HUES64 (cell line): ENCODE measurements around the gene UBL3. TPM values are rescaled to one million over a fixed set of nuclear protein-coding genes. Genes with fewer than 3 reads are reported as not detected.
A peak's percentile ranks its signal among the peaks of the same experiment; 100 is the strongest.

Source experiments
- H3K27ac ChIP-seq: 2 replicates; pipeline ENCODE4 v1.7.0; 2013; ENCODE audit warnings: low read depth, low read length, inconsistent platforms
- H3K27me3 ChIP-seq: 2 replicates; pipeline ENCODE4 v1.6.1; 2013; ENCODE audit warnings: mild to moderate bottlenecking, low read length; ENCODE audit not compliant: insufficient read depth
- H3K36me3 ChIP-seq: 2 replicates; pipeline ENCODE4 v1.6.1; 2013; ENCODE audit warnings: mild to moderate bottlenecking, low read length; ENCODE audit not compliant: insufficient read depth
- H3K4me1 ChIP-seq: 2 replicates; pipeline ENCODE4 v1.6.1; 2013; ENCODE audit warnings: mild to moderate bottlenecking, low read length, moderate library complexity; ENCODE audit not compliant: insufficient read depth
- H3K4me3 ChIP-seq: 2 replicates; pipeline ENCODE4 v1.5.1; 2013; ENCODE audit warnings: mild to moderate bottlenecking, low read length, moderate library complexity
- H3K9ac ChIP-seq: 2 replicates; pipeline ENCODE4 v1.6.1; 2013; ENCODE audit warnings: mild to moderate bottlenecking, low read depth, low read length
- H3K9me3 ChIP-seq: 2 replicates; pipeline ENCODE4 v1.6.1; 2013; ENCODE audit warnings: low read depth, low read length; ENCODE audit not compliant: insufficient read depth
- WGBS: fragments of 150-250, 120-280 bp; methylation state at CpG from one replicate; pipeline ENCODE4 v1.1.7; 2013; ENCODE audit warnings: missing lambda C conversion rate; 5-methylcytosine and 5-hydroxymethylcytosine counted together
- polyA plus RNA-seq, 2 experiments: library from polyadenylated mRNA; stranded (reverse); fragments of 50-300 nt; gene quantifications; one replicate each; pipeline ENCODE4 v1.2.3, GENCODE V29; 2013

The UBL3 gene
- 19.0 TPM for polyA plus RNA-seq (2013, experiment 1 of 2)
- polyA plus RNA-seq (2013, experiment 2 of 2), result 19.6 TPM

- H3K27me3 ChIP-seq, result no peaks in the 10 kb centered on the region
- peak within 1 kb of the TSS; percentile 77 for H3K9ac ChIP-seq
- H3K4me3 ChIP-seq, result peak within 1 kb of the TSS; percentile 96
- H3K4me1 ChIP-seq, result peaks cover 28% of the 10 kb centered on the region
- no peaks in the 10 kb centered on the region for H3K36me3 ChIP-seq
- H3K27ac ChIP-seq, result peak within 1 kb of the TSS; percentile 94
- no peaks in the 10 kb centered on the region for H3K9me3 ChIP-seq
- under 1% methylated on average over 64 of the region's 64 CpGs for WGBS
Measured at GRCh38 chr13:29850213-29850898, at the start of gene UBL3. TSS of gene UBL3 (minus strand) at chr13:29850617. CDS start at chr13:29849538, 1,079 bp downstream.

- Histone ChIP-seq H3K27ac (no peak overlapping the region), H3K4me3 (no peak overlapping the region), H3K27me3 (no peaks in the 10 kb centered on the region), H3K9ac (no peak overlapping the region), H3K36me3 (no peaks in the 10 kb centered on the region), H3K4me1 (no peaks in the 10 kb centered on the region), H3K9me3 (no peaks in the 10 kb centered on the region)
- 90% methylated on average over 4 of the region's 4 CpGs for WGBS
Measured at GRCh38 chr13:29897102-29897501, 46.7 kb upstream of the UBL3 start.

GRCh38 chr13:29893438-29893837 lies 43.0 kb upstream of the UBL3 start:
- H3K9ac ChIP-seq, result no peak overlapping the region
- H3K4me3 ChIP-seq, result no peak overlapping the region
- no peaks in the 10 kb centered on the region for H3K36me3 ChIP-seq
- no peaks in the 10 kb centered on the region for H3K9me3 ChIP-seq
- H3K4me1 ChIP-seq, result no peaks in the 10 kb centered on the region
- H3K27me3 ChIP-seq, result no peaks in the 10 kb centered on the region
- H3K27ac ChIP-seq, result no peak overlapping the region

GRCh38 chr13:29892151-29892550 lies 41.7 kb upstream of the UBL3 start:
- H3K27me3 ChIP-seq, result no peaks in the 10 kb centered on the region
- H3K9me3 ChIP-seq, result no peaks in the 10 kb centered on the region
- no peaks in the 10 kb centered on the region for H3K36me3 ChIP-seq
- 71% methylated on average over 10 of the region's 10 CpGs for WGBS
- H3K4me3 ChIP-seq, result no peak overlapping the region
- H3K27ac ChIP-seq, result no peak overlapping the region
- no peak overlapping the region for H3K9ac ChIP-seq
- peaks cover 12% of the 10 kb centered on the region; the same call in 1 of the 2 replicates for H3K4me1 ChIP-seq

GRCh38 chr13:29889111-29889510 lies 38.7 kb upstream of the UBL3 start:
- Histone ChIP-seq H3K9me3 (no peaks in the 10 kb centered on the region), H3K9ac (no peak overlapping the region), H3K36me3 (no peaks in the 10 kb centered on the region), H3K4me1 (peaks cover 35% of the 10 kb centered on the region), H3K27ac (no peak overlapping the region), H3K4me3 (no peak overlapping the region), H3K27me3 (no peaks in the 10 kb centered on the region)
- 100% methylated on average over 3 of the region's 3 CpGs for WGBS

- no peak overlapping the region for H3K4me3 ChIP-seq
- no peaks in the 10 kb centered on the region for H3K27me3 ChIP-seq
- 76% methylated on average over 4 of the region's 4 CpGs for WGBS
- H3K9me3 ChIP-seq, result no peaks in the 10 kb centered on the region
- no peak overlapping the region for H3K9ac ChIP-seq
- H3K36me3 ChIP-seq, result no peaks in the 10 kb centered on the region
- H3K27ac ChIP-seq, result no peak overlapping the region
- peaks cover 37% of the 10 kb centered on the region for H3K4me1 ChIP-seq
Measured at GRCh38 chr13:29888306-29888705, 37.9 kb upstream of the UBL3 start.

GRCh38 chr13:29887686-29888085 lies 37.3 kb upstream of the UBL3 start:
- no peak overlapping the region for H3K4me3 ChIP-seq
- H3K4me1 ChIP-seq, result peaks cover 37% of the 10 kb centered on the region
- WGBS, result 64% methylated on average over 5 of the region's 5 CpGs
- H3K27me3 ChIP-seq, result no peaks in the 10 kb centered on the region
- no peaks in the 10 kb centered on the region for H3K9me3 ChIP-seq
- no peak overlapping the region for H3K9ac ChIP-seq
- no peak overlapping the region for H3K27ac ChIP-seq
- no peaks in the 10 kb centered on the region for H3K36me3 ChIP-seq

GRCh38 chr13:29887030-29887557 lies 36.7 kb upstream of the UBL3 start:
- Histone ChIP-seq H3K36me3 (no peaks in the 10 kb centered on the region), H3K27ac (no peak overlapping the region), H3K27me3 (no peaks in the 10 kb centered on the region), H3K9me3 (no peaks in the 10 kb centered on the region), H3K9ac (no peak overlapping the region), H3K4me3 (no peak overlapping the region), H3K4me1 (peaks cover 37% of the 10 kb centered on the region)
- 72% methylated on average over 5 of the region's 5 CpGs for WGBS

GRCh38 chr13:29886446-29886845 lies 36.0 kb upstream of the UBL3 start:
- no peak overlapping the region for H3K9ac ChIP-seq
- H3K27ac ChIP-seq, result no peak overlapping the region
- H3K4me3 ChIP-seq, result no peak overlapping the region
- no peaks in the 10 kb centered on the region for H3K27me3 ChIP-seq
- H3K4me1 ChIP-seq, result peaks cover 42% of the 10 kb centered on the region
- H3K9me3 ChIP-seq, result no peaks in the 10 kb centered on the region
- 91% methylated on average over 8 of the region's 8 CpGs for WGBS
- no peaks in the 10 kb centered on the region for H3K36me3 ChIP-seq

GRCh38 chr13:29885989-29886388 lies 35.6 kb upstream of the UBL3 start:
- Histone ChIP-seq H3K27me3 (no peaks in the 10 kb centered on the region), H3K4me1 (peaks cover 45% of the 10 kb centered on the region), H3K36me3 (no peaks in the 10 kb centered on the region), H3K4me3 (no peak overlapping the region), H3K27ac (no peak overlapping the region), H3K9me3 (no peaks in the 10 kb centered on the region), H3K9ac (no peak overlapping the region)
- WGBS, result 100% methylated on average over 1 of the region's 1 CpG

GRCh38 chr13:29884671-29885430 lies 34.4 kb upstream of the UBL3 start:
- H3K27ac ChIP-seq, result peak overlapping the region; percentile 89
- peaks cover 45% of the 10 kb centered on the region for H3K4me1 ChIP-seq
- H3K27me3 ChIP-seq, result no peaks in the 10 kb centered on the region
- H3K36me3 ChIP-seq, result no peaks in the 10 kb centered on the region
- H3K9me3 ChIP-seq, result no peaks in the 10 kb centered on the region
- WGBS, result 60% methylated on average over 6 of the region's 7 CpGs
- no peak overlapping the region for H3K4me3 ChIP-seq
- peak overlapping the region; percentile 21; the same call in 1 of the 2 replicates for H3K9ac ChIP-seq
